GM23338 (cell line): Measurements from ENCODE around the gene CYP19A1. TPM values are rescaled to one million over a fixed set of nuclear protein-coding genes. Genes with fewer than 3 reads are reported as not detected.

ENCODE experiments used
- CTCF ChIP-seq, 2 experiments: fragments of 200-600 bp in 1 of 2; sonication (generic) in 1 of 2; conservative IDR thresholded peaks; 2 replicates each; pipeline versions ENCODE4 v1.5.1 to v1.6.1; 2016 to 2017; ENCODE audit warnings: antibody characterized with exemption in 2 of 2, low read depth in 2 of 2, mild to moderate bottlenecking in 2 of 2, moderate library complexity in 1 of 2
- ETS1 ChIP-seq: IDR thresholded peaks from 2 replicates; pipeline ENCODE4 v1.6.1; 2016; ENCODE audit warnings: antibody characterized with exemption
- EZH2 ChIP-seq: fragments of 200-600 bp; sonication (generic); IDR thresholded peaks from one replicate; pipeline ENCODE4 v1.8.0; 2017; ENCODE audit warnings: antibody characterized with exemption, mild to moderate bottlenecking, low read depth; ENCODE audit not compliant: unreplicated experiment
- EZH2phosphoT487 ChIP-seq: fragments of 200-600 bp; sonication (generic); IDR thresholded peaks from one replicate; pipeline ENCODE4 v1.8.1; 2018; ENCODE audit warnings: antibody characterized with exemption; ENCODE audit not compliant: unreplicated experiment
- JUNB ChIP-seq: IDR thresholded peaks from one replicate; pipeline ENCODE4 v1.6.1; 2016; ENCODE audit warnings: antibody characterized with exemption; ENCODE audit not compliant: unreplicated experiment
- ZNF114 ChIP-seq: fragments of 250-450 bp; sonication (Bioruptor Pico); IDR thresholded peaks from 2 replicates; pipeline ENCODE4 v1.5.0; 2020; ENCODE audit warnings: mild to moderate bottlenecking, moderate library complexity
- ZNF331 ChIP-seq: fragments of 250-450 bp; sonication (Bioruptor Pico); IDR thresholded peaks from 2 replicates; pipeline ENCODE4 v1.5.0; 2020; ENCODE audit warnings: low read depth, mild to moderate bottlenecking, moderate library complexity
- ZNF462 ChIP-seq: fragments of 250-450 bp; sonication (Bioruptor Pico); IDR thresholded peaks from 2 replicates; pipeline ENCODE4 v1.5.0; 2020; ENCODE audit warnings: mild to moderate bottlenecking, moderate library complexity
- polyA plus RNA-seq: library from polyadenylated mRNA; unstranded; fragments of >200 nt; fragmentation: Nextera tagmentation; extraction: Ambion mirVana; gene quantifications from 2 replicates; pipeline ENCODE4 v1.2.1, GENCODE V29; 2016
- total RNA-seq: library from RNA; depleted of rRNA; stranded (reverse); fragments of >200 nt; shearing (Covaris generic); gene quantifications from 2 replicates; pipeline ENCODE4 v1.2.3, GENCODE V29; 2014

Gene CYP19A1
- total and polyA plus RNA-seq, 2 experiments from 2014 or later, result 0.42 TPM; not detected in 1

- no peak for TF ChIP-seq ZNF462 (CRISPR knock-in tag)
- no peak for TF ChIP-seq EZH2
- TF ChIP-seq CTCF (conservative IDR thresholded peaks at IDR 0.05; ENCODE audit: low read depth in 2 of 2), result no peak
- no peak for TF ChIP-seq ZNF114 (CRISPR knock-in tag)
- TF ChIP-seq EZH2phosphoT487, result no peak
- no peak for TF ChIP-seq ZNF331 (CRISPR knock-in tag)
- no peak for TF ChIP-seq ETS1
- no peak for TF ChIP-seq JUNB
Observed at GRCh38 chr15:51218299-51218938, 120.0 kb downstream of the CYP19A1 start (continued).
